ENCODE results near the gene G6PC1.
A peak's percentile ranks its signal among the peaks of the same experiment; 100 is the strongest.
"Not testable (repeated sequence)": the region's sequence is repeated elsewhere in the genome, so short reads cannot be mapped to it uniquely, and the experiment has no call there.

The G6PC1 gene

GRCh38 chr17:42883802-42884558 is 16.6 kb upstream of the G6PC1 start:
- ChIA-PET POLR2A (no interaction called here), CTCF (no interaction called here)
- TF ChIP-seq NFRKB (IDR thresholded peaks at IDR 0.05), result no peak
- no peak for TF ChIP-seq L3MBTL2 (conservative IDR thresholded peaks at IDR 0.05)
- no peak for TF ChIP-seq ZNF384 (IDR thresholded peaks at IDR 0.05)
- TF ChIP-seq ARNT (IDR thresholded peaks at IDR 0.05), result no peak
- TF ChIP-seq ELF4 (IDR thresholded peaks at IDR 0.05), result no peak
- TF ChIP-seq CTBP1 (IDR thresholded peaks at IDR 0.05; ENCODE audit: borderline replicate concordance), result no peak
- TF ChIP-seq PKNOX1 (IDR thresholded peaks at IDR 0.05), result no peak
- TF ChIP-seq HDGF (IDR thresholded peaks at IDR 0.05; ENCODE audit: borderline replicate concordance), result no peak
- no peak for TF ChIP-seq FOXK2 (IDR thresholded peaks at IDR 0.05)
- no peak for DNase-seq (ENCODE audit: extremely low spot score)

DNA sequence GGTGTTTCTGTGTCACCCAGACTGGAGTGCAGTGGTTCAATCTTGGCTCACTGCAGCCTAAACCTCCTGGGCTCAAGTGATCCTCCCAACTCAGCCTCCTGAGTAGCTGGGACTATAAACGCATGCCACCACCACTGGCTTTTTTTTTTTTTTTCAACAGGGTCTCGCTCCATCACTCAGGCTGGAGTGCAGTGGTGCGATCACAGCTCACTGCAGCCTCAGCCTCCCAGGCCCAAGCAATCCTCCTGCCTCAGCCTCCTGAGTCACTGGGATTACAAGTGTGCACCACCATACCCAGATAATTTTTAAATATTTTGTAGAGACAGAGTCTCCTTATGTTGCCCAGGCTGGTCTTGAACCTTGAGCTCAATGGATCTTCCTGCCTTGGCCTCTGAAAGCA is 14.8 kb upstream of the G6PC1 start:
- CTCF ChIA-PET; DNase-seq (ENCODE audit: extremely low spot score): not testable (repeated sequence)
- POLR2A ChIA-PET, result interaction anchor here (1.5 kb wide), 1 partner anchor 62 kb away, joined by 3 read pairs; the partner anchor contains the start of gene BECN1

DNA sequence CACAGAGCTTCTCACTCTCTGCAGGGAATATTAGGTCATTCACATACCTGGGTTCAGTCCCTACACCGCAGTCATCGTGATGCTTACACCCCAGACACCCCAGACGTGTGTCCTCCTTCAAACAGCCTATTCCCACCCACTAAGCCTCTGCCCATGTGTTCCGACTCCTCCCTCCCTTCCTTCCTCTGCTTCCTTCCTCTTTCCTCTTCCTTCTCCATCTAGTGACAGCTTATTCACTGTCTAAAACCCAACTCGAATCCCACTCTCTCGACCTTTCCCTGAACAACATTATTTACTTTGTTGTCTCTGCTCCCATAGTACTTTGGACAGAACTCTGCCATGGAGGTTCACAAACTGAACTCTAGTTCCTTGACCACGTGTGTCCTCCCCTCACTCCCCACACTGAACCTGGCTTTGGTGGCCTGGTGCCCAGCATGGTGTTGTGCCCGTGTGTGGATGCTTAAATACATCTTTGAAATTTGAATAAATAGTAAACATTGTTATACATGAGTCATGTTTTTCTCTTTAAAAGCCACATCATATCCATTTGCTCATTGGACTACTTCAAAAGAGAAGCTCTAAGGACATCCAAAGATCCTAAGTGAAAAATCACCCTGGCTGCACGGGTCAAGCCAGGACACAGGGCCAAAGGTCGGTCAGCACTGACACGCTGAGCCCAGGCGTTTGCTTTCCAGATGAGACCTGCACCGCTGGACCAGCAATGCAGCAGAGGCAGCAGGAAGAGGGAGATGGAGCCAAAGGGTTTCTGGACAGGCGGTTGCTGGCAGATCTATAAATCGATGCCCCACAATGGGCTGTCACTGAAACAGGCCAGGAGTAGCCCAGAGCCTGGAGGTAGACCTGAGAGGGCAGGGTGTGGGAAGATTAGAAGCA is 14.1 kb upstream of the G6PC1 start:
- ChIA-PET POLR2A (interaction anchor here (1.5 kb wide), 1 partner anchor 63 kb away, joined by 3 read pairs; the partner anchor contains the start of gene BECN1), CTCF (no interaction called here)
- no peak for TF ChIP-seq BHLHE40 (IDR thresholded peaks at IDR 0.05; ENCODE audit: borderline replicate concordance)
- TF ChIP-seq SP1 (IDR thresholded peaks at IDR 0.05), result no peak
- no peak for TF ChIP-seq HDGF (IDR thresholded peaks at IDR 0.05; ENCODE audit: borderline replicate concordance)
- TF ChIP-seq FOXM1 (IDR thresholded peaks at IDR 0.05; ENCODE audit: borderline replicate concordance), result no peak
- TF ChIP-seq LEF1 (IDR thresholded peaks at IDR 0.05; ENCODE audit: borderline replicate concordance), result no peak
- TF ChIP-seq SUZ12 (IDR thresholded peaks at IDR 0.05), result no peak
- no peak for TF ChIP-seq FOXA1 (IDR thresholded peaks at IDR 0.05)
- no peak; the same call in 1 of the 2 replicates for TF ChIP-seq PKNOX1 (IDR thresholded peaks at IDR 0.05)
- TF ChIP-seq L3MBTL2 (conservative IDR thresholded peaks at IDR 0.05), result no peak
- no peak for TF ChIP-seq ZNF384 (IDR thresholded peaks at IDR 0.05)
- TF ChIP-seq TARDBP (IDR thresholded peaks at IDR 0.05), result no peak
- no peak for TF ChIP-seq ELF4 (IDR thresholded peaks at IDR 0.05)
- no peak for TF ChIP-seq CTBP1 (IDR thresholded peaks at IDR 0.05; ENCODE audit: borderline replicate concordance)
- TF ChIP-seq FOXK2 (IDR thresholded peaks at IDR 0.05), result no peak
- no peak for TF ChIP-seq ARNT (IDR thresholded peaks at IDR 0.05)
- TF ChIP-seq NFRKB (IDR thresholded peaks at IDR 0.05), result no peak
- no peak for DNase-seq (ENCODE audit: extremely low spot score)

- no peak for DNase-seq (ENCODE audit: extremely low spot score)
- TF ChIP-seq ELF4 (IDR thresholded peaks at IDR 0.05) (no peak), FOXK2 (IDR thresholded peaks at IDR 0.05) (no peak), LEF1 (IDR thresholded peaks at IDR 0.05; ENCODE audit: borderline replicate concordance) (no peak), L3MBTL2 (conservative IDR thresholded peaks at IDR 0.05) (no peak), HDGF (IDR thresholded peaks at IDR 0.05; ENCODE audit: borderline replicate concordance) (no peak), ZNF384 (IDR thresholded peaks at IDR 0.05) (no peak)
- POLR2A ChIA-PET, result no interaction called here
- CTCF ChIA-PET, result no interaction called here
These were observed 10.8 kb upstream of the G6PC1 start for GRCh38 chr17:42889809-42890208.

DNA sequence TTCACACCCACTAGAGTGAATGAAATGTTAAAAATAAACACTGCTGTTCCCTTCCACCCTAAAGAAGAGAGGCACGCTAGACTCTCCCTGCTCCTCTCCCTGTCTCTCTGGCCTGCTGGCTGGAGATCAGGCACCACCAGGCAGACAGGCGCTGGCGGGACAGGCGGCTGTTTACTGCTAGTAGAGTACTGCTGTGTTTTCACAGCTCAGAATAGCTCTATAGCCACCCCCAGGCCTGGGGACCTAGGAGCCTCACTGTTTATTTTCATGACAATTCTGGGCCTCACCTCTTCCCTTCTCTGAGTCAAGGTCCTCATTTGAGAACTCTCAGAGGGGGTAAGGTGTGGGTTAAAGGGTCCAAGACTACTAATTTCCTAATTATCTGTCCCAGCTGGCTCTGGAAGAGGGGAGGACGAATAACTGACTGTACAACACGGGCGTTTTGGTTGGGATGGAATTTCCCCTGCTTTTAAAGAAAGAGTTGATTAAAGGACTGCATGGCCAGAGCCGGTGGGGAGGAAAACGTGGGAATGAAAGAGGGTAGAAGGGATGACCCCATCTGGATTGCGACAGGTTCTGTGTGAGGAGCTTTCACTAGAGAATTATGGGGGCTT is 9.0 kb upstream of the G6PC1 start:
- ChIA-PET CTCF (interaction anchor here (1.0 to 1.2 kb wide), 2 partner anchors 11 to 128 kb away, joined by 3 read pairs; no protein-coding TSS in a partner anchor), POLR2A (no interaction called here)
- no peak for TF ChIP-seq FOXM1 (IDR thresholded peaks at IDR 0.05; ENCODE audit: borderline replicate concordance)
- no peak for TF ChIP-seq FOXK2 (IDR thresholded peaks at IDR 0.05)
- TF ChIP-seq ARNT (IDR thresholded peaks at IDR 0.05), result no peak
- no peak; the same call in 1 of the 2 replicates for TF ChIP-seq L3MBTL2 (conservative IDR thresholded peaks at IDR 0.05)
- TF ChIP-seq NFRKB (IDR thresholded peaks at IDR 0.05), result no peak
- TF ChIP-seq LEF1 (IDR thresholded peaks at IDR 0.05; ENCODE audit: borderline replicate concordance), result no peak
- TF ChIP-seq TARDBP (IDR thresholded peaks at IDR 0.05), result no peak
- TF ChIP-seq ELF4 (IDR thresholded peaks at IDR 0.05), result no peak
- TF ChIP-seq CTBP1 (IDR thresholded peaks at IDR 0.05; ENCODE audit: borderline replicate concordance), result no peak
- no peak for TF ChIP-seq HDGF (IDR thresholded peaks at IDR 0.05; ENCODE audit: borderline replicate concordance)
- no peak for TF ChIP-seq PKNOX1 (IDR thresholded peaks at IDR 0.05)
- TF ChIP-seq BHLHE40 (IDR thresholded peaks at IDR 0.05; ENCODE audit: borderline replicate concordance), result no peak
- TF ChIP-seq SP1 (IDR thresholded peaks at IDR 0.05), result no peak
- TF ChIP-seq FOXA1 (IDR thresholded peaks at IDR 0.05), result no peak
- no peak for TF ChIP-seq ZNF384 (IDR thresholded peaks at IDR 0.05)
- TF ChIP-seq SUZ12 (IDR thresholded peaks at IDR 0.05), result no peak
- peak; percentile 45 for DNase-seq (ENCODE audit: extremely low spot score)

Measured in HEK293T (cell line).